ENCODE data around the gene IRS2.
A peak's percentile ranks its signal among the peaks of the same experiment; 100 is the strongest.

The IRS2 gene

DNA sequence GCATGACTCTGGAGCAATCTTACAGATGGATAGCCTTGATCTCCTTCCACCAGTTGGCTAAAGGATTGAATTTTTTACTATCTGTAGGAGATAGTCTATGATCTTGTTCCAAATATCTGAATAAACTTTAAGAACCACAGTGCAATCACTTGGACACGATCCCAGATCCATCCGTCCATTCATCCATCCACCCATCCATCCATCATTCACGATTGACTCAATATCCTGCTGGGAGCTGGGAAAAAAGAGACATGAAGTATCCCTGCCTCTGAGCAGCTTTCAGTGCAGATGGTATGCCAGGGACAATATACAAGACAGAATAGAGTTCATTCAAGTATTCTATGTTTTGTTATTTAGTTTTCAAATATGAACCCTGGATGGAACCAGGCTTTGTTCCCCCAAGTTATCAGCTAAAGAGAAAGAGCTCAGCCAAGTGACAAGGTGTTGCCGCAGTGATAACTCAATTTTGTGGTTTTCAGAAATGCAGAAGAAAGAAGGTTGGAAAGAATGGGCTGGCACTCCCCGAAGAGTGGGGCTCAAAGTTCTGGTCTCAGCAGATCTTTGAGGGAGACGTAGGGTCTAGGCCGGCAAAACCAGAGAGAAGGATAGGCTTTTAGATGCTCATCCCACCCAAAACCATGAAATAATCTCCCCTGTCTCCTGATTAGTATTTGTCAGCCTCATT is 66.3 kb downstream of the IRS2 start:
- Histone ChIP-seq H3K9me3 (ENCODE audit: control insufficient read depth in 5 of 5, low read length in 5 of 5) (no peaks in the 10 kb centered on the region), H3K9ac (ENCODE audit: low read length in 5 of 5) (no peak overlapping the region), H3K27ac (ENCODE audit: low read depth, low read length) (peak overlapping the region; percentile 39), H3K36me3 (ENCODE audit: control insufficient read depth in 5 of 5, insufficient read depth in 5 of 5, low read length in 5 of 5) (no peaks in the 10 kb centered on the region), H3K4me1 (ENCODE audit: control insufficient read depth in 5 of 5, insufficient read depth in 5 of 5, low read length in 5 of 5) (peaks cover 6 to 39% (median 34%) of the 10 kb centered on the region in 5 donors), H3K4me3 (ENCODE audit: low read depth in 1 of 5, low read length in 5 of 5) (no peak overlapping the region), H3K27me3 (ENCODE audit: control insufficient read depth in 5 of 5, insufficient read depth in 4 of 5, low read length in 5 of 5) (no peaks in the 10 kb centered on the region)

DNA sequence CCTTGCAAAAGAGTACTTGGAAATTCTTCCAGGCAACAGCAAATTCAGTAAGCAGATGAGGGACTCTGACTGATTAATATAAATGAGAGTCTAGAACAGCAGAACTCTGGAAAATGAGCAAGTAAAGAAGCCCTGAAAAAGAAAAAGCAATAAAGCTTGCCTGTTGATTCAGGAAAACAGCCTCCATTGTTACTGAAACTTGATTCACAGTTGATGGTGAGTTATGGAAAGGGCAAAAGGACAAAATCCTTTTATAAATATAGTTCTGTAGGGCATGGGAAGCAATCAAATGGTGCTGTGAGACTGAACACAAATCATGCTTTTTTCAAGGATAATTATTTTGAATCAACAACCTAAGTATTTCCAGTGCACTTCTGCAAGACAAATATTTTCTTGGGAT is 67.7 kb downstream of the IRS2 start:
- no peak overlapping the region for H3K9ac ChIP-seq (ENCODE audit: low read length in 5 of 5)
- no peaks in the 10 kb centered on the region for H3K27me3 ChIP-seq (ENCODE audit: control insufficient read depth in 5 of 5, insufficient read depth in 4 of 5, low read length in 5 of 5)
- no peak overlapping the region for H3K4me3 ChIP-seq (ENCODE audit: low read depth in 1 of 5, low read length in 5 of 5)
- H3K27ac ChIP-seq (ENCODE audit: low read depth, low read length): peak overlapping the region; percentile 39
- H3K36me3 ChIP-seq (ENCODE audit: control insufficient read depth in 5 of 5, insufficient read depth in 5 of 5, low read length in 5 of 5): no peaks in the 10 kb centered on the region
- peaks cover 3 to 29% (median 28%) of the 10 kb centered on the region in 5 donors for H3K4me1 ChIP-seq (ENCODE audit: control insufficient read depth in 5 of 5, insufficient read depth in 5 of 5, low read length in 5 of 5)
- no peaks in the 10 kb centered on the region for H3K9me3 ChIP-seq (ENCODE audit: control insufficient read depth in 5 of 5, low read length in 5 of 5)

DNA sequence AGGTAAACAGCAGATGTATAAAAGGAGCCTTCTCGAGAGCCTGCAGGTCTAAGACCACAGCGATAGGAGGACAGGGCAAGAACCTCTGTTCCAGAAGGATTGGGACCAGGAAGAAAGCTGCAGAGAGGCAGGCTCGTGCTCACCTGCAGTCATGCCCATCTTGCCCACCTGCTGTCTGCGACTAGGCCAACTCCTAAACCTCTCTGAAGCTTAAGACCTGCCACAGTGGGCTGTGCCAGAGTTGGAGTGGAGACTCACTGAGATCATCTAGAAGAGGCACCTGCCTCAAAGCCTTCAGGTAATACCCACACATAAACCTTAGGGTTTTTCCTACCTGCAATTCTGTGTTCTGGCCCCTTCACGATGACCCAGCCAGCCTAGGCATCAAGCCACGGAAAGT is 68.7 kb downstream of the IRS2 start:
- H3K4me3 ChIP-seq (ENCODE audit: low read depth in 1 of 5, low read length in 5 of 5): no peak overlapping the region
- H3K27me3 ChIP-seq (ENCODE audit: control insufficient read depth in 5 of 5, insufficient read depth in 4 of 5, low read length in 5 of 5): no peaks in the 10 kb centered on the region
- peaks cover 3 to 29% (median 28%) of the 10 kb centered on the region in 5 donors for H3K4me1 ChIP-seq (ENCODE audit: control insufficient read depth in 5 of 5, insufficient read depth in 5 of 5, low read length in 5 of 5)
- H3K9me3 ChIP-seq (ENCODE audit: control insufficient read depth in 5 of 5, low read length in 5 of 5): no peaks in the 10 kb centered on the region
- H3K36me3 ChIP-seq (ENCODE audit: control insufficient read depth in 5 of 5, insufficient read depth in 5 of 5, low read length in 5 of 5): no peaks in the 10 kb centered on the region
- H3K9ac ChIP-seq (ENCODE audit: low read length in 5 of 5): no peak overlapping the region
- no peak overlapping the region for H3K27ac ChIP-seq (ENCODE audit: low read depth, low read length)

DNA sequence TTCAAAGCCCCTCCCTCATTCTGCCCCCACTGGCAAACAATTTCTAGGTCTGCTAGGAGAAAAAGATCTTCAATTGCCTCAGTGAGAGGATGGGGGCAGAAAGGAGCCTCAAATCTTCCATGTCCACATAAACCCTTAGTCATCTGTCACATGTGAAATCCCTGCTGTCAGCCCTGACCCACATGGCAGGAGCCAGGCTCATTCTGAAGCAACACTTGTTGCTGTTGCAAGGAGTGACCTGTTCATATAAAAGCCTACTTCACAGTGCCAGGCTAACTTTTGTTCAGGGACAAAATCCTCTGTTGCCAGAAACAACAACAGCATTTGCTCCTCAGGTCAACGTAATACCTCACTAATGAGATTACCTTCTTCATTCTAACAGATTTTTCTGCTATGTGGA is 70.5 kb downstream of the IRS2 start:
- no peak overlapping the region for H3K4me3 ChIP-seq (ENCODE audit: low read depth in 1 of 5, low read length in 5 of 5)
- no peaks in the 10 kb centered on the region for H3K9me3 ChIP-seq (ENCODE audit: control insufficient read depth in 5 of 5, low read length in 5 of 5)
- H3K9ac ChIP-seq (ENCODE audit: low read length in 5 of 5): peak overlapping the region in 1 of 5 donors; percentile 49
- H3K27me3 ChIP-seq (ENCODE audit: control insufficient read depth in 5 of 5, insufficient read depth in 4 of 5, low read length in 5 of 5): no peaks in the 10 kb centered on the region
- H3K4me1 ChIP-seq (ENCODE audit: control insufficient read depth in 5 of 5, insufficient read depth in 5 of 5, low read length in 5 of 5): peaks cover 3 to 30% (median 28%) of the 10 kb centered on the region in 5 donors
- H3K36me3 ChIP-seq (ENCODE audit: control insufficient read depth in 5 of 5, insufficient read depth in 5 of 5, low read length in 5 of 5): no peaks in the 10 kb centered on the region
- H3K27ac ChIP-seq (ENCODE audit: low read depth, low read length): peak overlapping the region; percentile 85

DNA sequence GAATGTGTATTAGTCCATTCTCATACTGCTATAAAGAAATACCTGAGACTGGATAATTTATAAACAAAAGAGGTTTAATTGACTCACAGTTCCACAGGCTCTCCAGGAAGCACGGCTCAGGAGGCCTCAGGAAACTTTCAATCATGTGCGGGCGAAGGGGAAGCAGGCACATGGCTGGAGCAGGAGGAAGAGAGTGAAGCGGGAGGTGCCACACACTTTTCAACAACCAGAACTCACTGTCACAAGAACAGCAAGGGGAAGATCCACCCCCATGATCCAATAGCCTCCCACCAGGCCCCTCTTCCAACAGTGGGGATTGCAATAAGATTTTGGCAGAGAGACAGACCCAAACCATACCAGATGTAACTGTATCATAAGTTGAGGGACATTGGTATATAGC is 72.7 kb downstream of the IRS2 start:
- H3K27ac ChIP-seq (ENCODE audit: low read depth, low read length): no peak overlapping the region
- no peaks in the 10 kb centered on the region for H3K27me3 ChIP-seq (ENCODE audit: control insufficient read depth in 5 of 5, insufficient read depth in 4 of 5, low read length in 5 of 5)
- H3K4me1 ChIP-seq (ENCODE audit: control insufficient read depth in 5 of 5, insufficient read depth in 5 of 5, low read length in 5 of 5): peaks cover 2 to 20% (median 16%) of the 10 kb centered on the region in 5 donors
- H3K4me3 ChIP-seq (ENCODE audit: low read depth in 1 of 5, low read length in 5 of 5): no peak overlapping the region
- H3K36me3 ChIP-seq (ENCODE audit: control insufficient read depth in 5 of 5, insufficient read depth in 5 of 5, low read length in 5 of 5): no peaks in the 10 kb centered on the region
- H3K9me3 ChIP-seq (ENCODE audit: control insufficient read depth in 5 of 5, low read length in 5 of 5): no peaks in the 10 kb centered on the region
- no peak overlapping the region for H3K9ac ChIP-seq (ENCODE audit: low read length in 5 of 5)

DNA sequence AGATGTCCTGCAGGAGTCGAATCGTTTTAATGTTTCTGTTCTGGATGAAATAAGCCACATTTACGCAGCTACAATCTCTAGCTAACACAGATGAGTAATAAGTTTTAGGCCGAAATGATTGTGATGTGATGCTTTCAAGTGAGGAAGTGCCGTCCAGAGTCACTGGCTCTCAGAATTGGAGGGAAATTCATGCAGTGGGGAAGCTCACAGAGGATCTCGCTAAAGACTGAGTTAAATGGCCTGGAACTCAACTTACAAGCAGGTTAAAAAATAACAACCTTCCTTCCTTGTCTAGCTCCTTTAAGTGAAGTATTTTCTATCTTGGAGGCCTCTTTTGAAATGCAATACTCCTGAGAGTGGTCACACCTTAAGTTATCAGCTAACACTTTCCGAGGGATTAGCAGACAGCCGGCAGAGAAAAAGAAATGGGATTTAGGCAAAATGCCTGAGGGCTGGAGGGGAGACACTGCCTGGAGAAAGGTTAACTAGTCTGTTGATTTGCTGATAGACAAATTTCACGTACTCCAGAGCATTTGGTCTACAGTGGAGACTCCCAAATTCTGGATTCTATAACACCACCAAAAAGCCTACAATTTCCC is 74.2 kb downstream of the IRS2 start:
- Histone ChIP-seq H3K27ac (ENCODE audit: low read depth, low read length) (no peak overlapping the region), H3K27me3 (ENCODE audit: control insufficient read depth in 5 of 5, insufficient read depth in 4 of 5, low read length in 5 of 5) (no peaks in the 10 kb centered on the region), H3K4me1 (ENCODE audit: control insufficient read depth in 5 of 5, insufficient read depth in 5 of 5, low read length in 5 of 5) (peaks cover 2 to 20% (median 14%) of the 10 kb centered on the region in 5 donors), H3K9me3 (ENCODE audit: control insufficient read depth in 5 of 5, low read length in 5 of 5) (no peaks in the 10 kb centered on the region), H3K4me3 (ENCODE audit: low read depth in 1 of 5, low read length in 5 of 5) (no peak overlapping the region), H3K36me3 (ENCODE audit: control insufficient read depth in 5 of 5, insufficient read depth in 5 of 5, low read length in 5 of 5) (no peaks in the 10 kb centered on the region), H3K9ac (ENCODE audit: low read length in 5 of 5) (no peak overlapping the region)

DNA sequence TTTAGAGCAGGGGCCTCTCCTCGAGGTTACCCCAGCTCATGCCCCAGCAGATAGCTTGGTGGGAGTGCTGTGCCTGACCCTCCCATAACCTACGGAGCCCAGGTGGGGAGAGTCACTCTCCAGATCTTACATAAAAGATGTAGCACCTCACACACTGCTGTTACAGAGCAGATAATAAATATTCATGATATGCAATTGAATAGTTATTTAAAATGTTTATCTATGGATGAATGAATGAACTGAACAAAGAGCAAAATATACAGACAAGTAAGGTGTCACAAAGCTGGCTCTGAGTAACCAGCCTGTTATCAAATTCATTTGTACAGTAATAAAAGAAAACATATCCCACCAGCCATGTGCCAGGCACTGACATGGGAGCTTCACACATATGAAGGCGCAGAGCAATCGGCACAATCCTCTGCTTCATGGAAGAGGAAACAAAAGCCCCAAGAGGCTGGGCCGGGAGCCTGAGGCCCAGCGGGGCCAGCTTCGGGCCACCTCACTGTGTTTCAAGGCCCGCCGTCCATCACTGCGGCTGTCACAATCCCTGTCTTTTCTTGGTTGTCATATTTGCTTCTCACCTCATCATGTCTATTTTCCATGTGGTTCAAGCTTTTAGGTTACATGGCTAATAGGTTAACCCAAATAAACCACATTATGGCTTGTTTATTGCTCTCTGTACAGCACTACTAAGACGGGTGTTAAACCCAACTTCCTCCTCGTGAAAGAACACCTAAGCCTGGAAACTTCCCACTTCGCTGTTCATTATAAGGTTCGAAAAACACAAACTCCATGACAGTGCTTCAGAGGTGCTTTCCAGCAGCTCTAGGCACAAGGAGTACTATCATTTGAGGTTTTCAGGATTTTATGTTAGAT is 78.4 kb downstream of the IRS2 start:
- H3K4me3 ChIP-seq (ENCODE audit: low read depth in 1 of 5, low read length in 5 of 5): no peak overlapping the region
- H3K9me3 ChIP-seq (ENCODE audit: control insufficient read depth in 5 of 5, low read length in 5 of 5): peaks cover 0 to 6% (median 0%) of the 10 kb centered on the region in 5 donors
- H3K9ac ChIP-seq (ENCODE audit: low read length in 5 of 5): no peak overlapping the region
- H3K27ac ChIP-seq (ENCODE audit: low read depth, low read length): no peak overlapping the region
- H3K4me1 ChIP-seq (ENCODE audit: control insufficient read depth in 5 of 5, insufficient read depth in 5 of 5, low read length in 5 of 5): peaks cover 0 to 25% (median 14%) of the 10 kb centered on the region in 5 donors
- peaks cover 0 to 3% (median 0%) of the 10 kb centered on the region in 5 donors for H3K27me3 ChIP-seq (ENCODE audit: control insufficient read depth in 5 of 5, insufficient read depth in 4 of 5, low read length in 5 of 5)
- H3K36me3 ChIP-seq (ENCODE audit: control insufficient read depth in 5 of 5, insufficient read depth in 5 of 5, low read length in 5 of 5): no peaks in the 10 kb centered on the region

DNA sequence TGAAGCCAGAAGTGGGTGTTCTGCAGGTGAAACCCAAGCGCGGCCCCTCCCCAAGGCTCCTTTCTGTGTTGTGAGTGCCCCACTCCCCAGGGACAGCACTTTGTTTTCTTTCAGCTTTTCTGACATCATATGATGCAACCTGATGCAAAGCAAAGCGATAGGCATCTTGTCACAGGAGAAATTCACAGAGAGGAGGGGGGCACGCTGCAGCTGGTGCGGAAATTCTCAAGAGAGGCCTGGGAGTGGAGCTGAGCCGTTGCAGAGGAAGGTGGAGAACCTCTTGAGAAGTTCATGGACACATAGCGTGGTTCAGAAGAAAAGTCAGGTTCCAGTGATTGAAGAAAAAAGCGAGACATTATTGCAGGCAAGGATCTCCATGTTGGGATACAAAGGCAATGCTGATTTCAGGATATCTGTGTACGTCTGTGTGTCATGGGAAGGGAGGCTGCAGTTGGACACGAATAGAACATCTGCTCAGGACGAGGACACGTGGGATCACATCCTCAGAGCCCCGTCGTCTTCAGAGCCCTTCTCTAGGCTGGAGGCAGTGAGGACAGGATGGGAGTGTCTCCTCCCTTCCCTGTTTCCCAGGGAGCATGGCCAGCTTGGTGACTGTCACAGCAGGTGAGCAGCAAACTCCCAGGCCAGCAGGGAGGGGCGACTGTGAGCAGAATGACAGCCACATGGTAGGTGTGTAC is 79.2 kb downstream of the IRS2 start:
- Histone ChIP-seq H3K27ac (ENCODE audit: low read depth, low read length) (no peak overlapping the region), H3K9me3 (ENCODE audit: control insufficient read depth in 5 of 5, low read length in 5 of 5) (peaks cover 0 to 6% (median 0%) of the 10 kb centered on the region in 5 donors), H3K4me3 (ENCODE audit: low read depth in 1 of 5, low read length in 5 of 5) (no peak overlapping the region), H3K9ac (ENCODE audit: low read length in 5 of 5) (no peak overlapping the region), H3K4me1 (ENCODE audit: control insufficient read depth in 5 of 5, insufficient read depth in 5 of 5, low read length in 5 of 5) (peaks cover 0 to 25% (median 14%) of the 10 kb centered on the region in 5 donors), H3K27me3 (ENCODE audit: control insufficient read depth in 5 of 5, insufficient read depth in 4 of 5, low read length in 5 of 5) (peaks cover 0 to 3% (median 0%) of the 10 kb centered on the region in 5 donors), H3K36me3 (ENCODE audit: control insufficient read depth in 5 of 5, insufficient read depth in 5 of 5, low read length in 5 of 5) (no peaks in the 10 kb centered on the region)

DNA sequence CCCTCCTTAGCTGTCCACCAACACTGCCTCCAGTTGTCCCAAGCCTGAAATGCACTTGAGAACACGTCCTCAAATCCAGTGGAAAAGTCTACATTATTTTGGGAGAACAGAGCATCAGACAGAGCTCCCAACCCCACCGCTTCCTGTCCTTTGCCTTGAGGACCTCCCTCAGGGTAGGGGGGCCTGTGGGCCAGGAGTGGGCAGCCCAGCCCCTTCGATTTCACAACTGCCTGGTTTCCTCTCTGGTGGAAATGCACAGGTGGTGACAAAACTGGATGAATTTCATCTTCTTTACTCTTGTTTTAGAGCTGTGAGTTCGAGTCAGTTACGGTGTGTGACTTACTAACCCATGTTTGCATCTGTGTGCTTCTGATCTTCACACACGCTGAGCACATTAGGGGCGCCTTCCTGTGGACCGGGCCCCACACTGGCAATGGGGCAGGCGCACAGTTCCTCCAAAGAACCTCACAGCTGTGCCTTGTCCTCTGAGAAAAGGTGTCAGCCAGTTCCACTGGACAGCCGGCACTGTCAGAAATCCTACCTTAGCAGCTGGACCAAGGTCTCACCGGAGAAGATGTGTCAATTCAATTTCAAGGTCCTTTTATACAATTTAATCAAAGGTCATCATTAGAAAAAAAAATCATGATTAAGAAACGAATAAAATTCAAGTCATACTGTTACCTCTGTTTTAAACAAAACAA is 80.2 kb downstream of the IRS2 start:
- Histone ChIP-seq H3K36me3 (ENCODE audit: control insufficient read depth in 5 of 5, insufficient read depth in 5 of 5, low read length in 5 of 5) (no peaks in the 10 kb centered on the region), H3K4me1 (ENCODE audit: control insufficient read depth in 5 of 5, insufficient read depth in 5 of 5, low read length in 5 of 5) (peaks cover 0 to 25% (median 14%) of the 10 kb centered on the region in 5 donors), H3K27me3 (ENCODE audit: control insufficient read depth in 5 of 5, insufficient read depth in 4 of 5, low read length in 5 of 5) (peaks cover 0 to 3% (median 0%) of the 10 kb centered on the region in 5 donors), H3K9ac (ENCODE audit: low read length in 5 of 5) (no peak overlapping the region), H3K4me3 (ENCODE audit: low read depth in 1 of 5, low read length in 5 of 5) (no peak overlapping the region), H3K9me3 (ENCODE audit: control insufficient read depth in 5 of 5, low read length in 5 of 5) (peaks cover 0 to 6% (median 0%) of the 10 kb centered on the region in 5 donors), H3K27ac (ENCODE audit: low read depth, low read length) (peak overlapping the region; percentile 63)

All from subcutaneous abdominal adipose tissue (tissue), 5 donors.